Inferior parietal cortex (tissue), 1 donor: Measurements from ENCODE around the gene ARHGEF12.

Experiments used
- DNase-seq: peaks from one replicate; pipeline ENCODE4 v3.0.0-alpha.2; 2016; ENCODE audit errors: extremely low spot score

The ARHGEF12 gene

GRCh38 chr11:120424185-120424969 lies 88.2 kb downstream of the ARHGEF12 start:
- DNase-seq, result no peak

DNA sequence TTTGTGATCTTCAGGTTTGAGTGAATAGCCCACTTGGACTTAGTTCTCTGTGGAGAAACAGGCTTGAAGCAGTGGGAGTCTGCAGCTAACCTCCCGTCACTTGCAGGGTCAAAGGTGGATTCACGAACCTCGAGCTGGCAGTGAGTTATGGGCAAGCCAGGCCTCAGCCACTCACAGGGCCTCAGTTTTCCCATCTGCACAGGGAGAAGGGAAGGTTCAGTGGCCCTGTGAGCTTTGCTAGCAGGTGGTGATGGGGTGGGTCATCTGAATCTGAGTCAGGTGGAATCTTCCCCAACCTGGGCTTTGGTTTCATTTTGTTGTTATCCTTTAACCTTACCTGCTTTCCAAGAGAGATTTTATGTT lies 88.7 kb downstream of the ARHGEF12 start:
- no peak for DNase-seq

DNA sequence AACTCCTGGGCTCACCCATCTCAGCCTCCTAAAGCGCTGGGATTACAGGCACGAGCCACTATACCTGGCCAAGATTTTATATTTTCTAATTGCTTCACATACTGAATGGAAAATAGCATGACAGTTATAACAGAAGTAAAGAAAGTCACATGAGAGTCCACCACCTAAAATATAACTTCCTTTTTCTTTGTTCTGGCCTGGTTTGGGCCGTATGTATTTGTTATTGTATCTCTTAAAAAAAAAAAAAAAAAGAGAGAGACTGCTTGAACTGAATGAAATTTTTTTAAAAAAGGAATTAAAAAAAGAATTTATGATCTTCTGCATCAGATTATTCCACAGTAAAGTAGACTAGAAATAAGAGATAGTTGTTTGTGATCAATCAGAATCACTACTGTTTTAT lies 89.3 kb downstream of the ARHGEF12 start:
- DNase-seq, result no peak

- DNase-seq, result no peak
These were observed 93.9 kb downstream of the ARHGEF12 start for GRCh38 chr11:120430146-120430545.

DNA sequence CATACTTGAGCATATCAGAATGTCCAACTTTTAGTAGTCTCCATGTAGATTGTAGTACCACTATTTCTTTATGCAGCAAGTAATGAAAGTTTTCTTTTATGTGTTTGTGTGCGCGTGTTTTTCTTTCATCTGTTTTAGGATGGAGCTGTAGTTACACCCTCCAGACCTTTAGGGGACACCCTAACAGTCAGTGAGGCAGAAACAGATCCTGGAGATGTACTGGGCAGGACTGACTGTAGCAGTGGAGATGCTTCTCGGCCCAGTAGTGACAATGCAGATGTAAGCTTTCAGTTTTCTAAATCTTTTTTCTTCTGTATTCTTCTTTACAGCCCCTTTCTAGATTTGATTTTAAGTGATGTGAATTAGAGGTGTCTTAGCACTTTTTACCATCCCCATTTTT lies 95.4 kb downstream of the ARHGEF12 start:
- no peak for DNase-seq

DNA sequence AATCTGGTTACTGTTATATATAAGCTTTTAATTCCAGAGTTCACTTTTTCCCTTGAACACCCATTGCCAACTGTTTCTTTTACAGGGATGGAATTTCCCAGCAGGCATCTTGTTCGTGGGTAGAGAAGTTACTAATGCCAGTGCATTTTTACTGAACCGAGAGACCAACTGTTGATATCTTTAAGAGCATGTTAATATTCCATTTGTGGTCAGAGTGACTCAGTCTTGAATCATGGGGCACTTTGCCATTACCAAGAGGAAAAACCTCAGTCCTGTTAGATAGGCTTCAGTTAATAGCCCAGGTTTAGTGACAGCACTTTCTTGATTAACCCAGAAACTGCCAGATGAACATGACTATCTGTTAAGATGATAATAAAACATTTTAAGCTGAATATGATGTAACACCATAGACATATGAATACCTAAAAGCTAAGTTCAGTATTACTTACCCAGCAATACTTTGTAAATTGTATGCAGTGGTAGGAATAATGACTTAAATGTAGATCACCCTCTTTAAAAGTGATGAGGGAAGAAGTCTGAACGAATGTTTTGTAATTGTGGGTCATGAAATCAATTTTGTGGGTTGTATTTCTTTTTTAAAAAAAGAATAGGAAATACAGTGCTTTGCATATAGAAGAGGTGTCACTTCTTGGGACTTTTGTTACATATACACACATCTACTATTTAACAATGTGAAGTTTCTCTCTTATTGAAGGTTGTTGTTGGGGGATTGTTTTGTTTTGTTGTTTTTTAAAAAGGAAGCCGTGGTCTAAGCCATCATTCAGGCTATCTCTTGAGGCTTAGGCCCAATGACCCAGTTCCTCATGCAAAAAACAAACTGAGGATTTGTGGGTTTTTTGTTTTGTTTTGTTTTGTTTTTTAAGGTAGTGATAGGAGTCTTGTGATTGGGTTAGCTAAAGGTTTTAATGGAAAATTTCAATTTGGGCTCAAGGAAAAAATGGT lies 96.1 kb downstream of the ARHGEF12 start:
- no peak for DNase-seq

DNA sequence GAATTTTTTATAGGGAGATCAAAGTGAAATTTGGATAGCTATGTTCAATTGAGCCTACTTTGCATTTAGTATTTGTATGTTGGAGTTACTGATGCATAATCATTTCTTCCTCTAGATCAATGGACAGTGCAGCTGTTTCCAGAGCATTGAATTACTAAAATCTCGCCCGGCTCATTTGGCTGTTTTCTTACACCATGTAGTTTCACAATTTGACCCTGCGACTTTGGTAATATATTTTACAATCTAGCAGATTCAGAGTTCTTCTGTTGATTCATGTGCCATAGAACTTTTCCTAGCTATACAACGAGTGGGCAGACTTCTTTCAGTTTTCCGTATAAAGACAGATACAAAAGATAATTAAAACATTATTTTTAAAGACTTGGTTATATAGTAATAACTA lies 105.4 kb downstream of the ARHGEF12 start:
- DNase-seq, result no peak

DNA sequence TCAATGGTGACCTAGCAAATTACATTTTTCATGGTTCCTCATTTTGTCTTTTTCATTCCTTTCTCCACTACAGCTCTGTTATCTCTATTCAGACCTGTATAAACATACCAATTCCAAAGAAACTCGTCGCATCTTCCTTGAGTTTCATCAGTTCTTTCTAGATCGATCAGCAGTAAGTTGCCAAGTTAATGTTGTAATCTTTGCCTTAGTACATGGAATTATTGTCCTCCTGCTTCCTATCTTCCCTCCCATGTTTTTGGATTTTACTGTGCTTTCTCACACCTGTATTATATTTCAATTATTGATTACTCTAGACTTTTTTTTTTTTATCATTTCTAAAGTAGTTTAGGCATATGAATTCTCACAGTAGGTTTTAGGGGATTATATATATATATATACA lies 105.8 kb downstream of the ARHGEF12 start:
- DNase-seq, result no peak

GRCh38 chr11:120446802-120447201 lies 110.6 kb downstream of the ARHGEF12 start:
- no peak for DNase-seq

- DNase-seq, result no peak
These were observed 112.0 kb downstream of the ARHGEF12 start for GRCh38 chr11:120448240-120448639.

- DNase-seq, result no peak
These were observed 119.3 kb downstream of the ARHGEF12 start for GRCh38 chr11:120455487-120455886.

GRCh38 chr11:120457996-120458395 lies 121.8 kb downstream of the ARHGEF12 start:
- no peak for DNase-seq

- DNase-seq, result no peak
These were observed 126.6 kb downstream of the ARHGEF12 start for GRCh38 chr11:120462825-120463224.

- no peak for DNase-seq
These were observed 129.8 kb downstream of the ARHGEF12 start for GRCh38 chr11:120465921-120466534.

GRCh38 chr11:120467627-120468026 lies 131.4 kb downstream of the ARHGEF12 start:
- no peak for DNase-seq

DNA sequence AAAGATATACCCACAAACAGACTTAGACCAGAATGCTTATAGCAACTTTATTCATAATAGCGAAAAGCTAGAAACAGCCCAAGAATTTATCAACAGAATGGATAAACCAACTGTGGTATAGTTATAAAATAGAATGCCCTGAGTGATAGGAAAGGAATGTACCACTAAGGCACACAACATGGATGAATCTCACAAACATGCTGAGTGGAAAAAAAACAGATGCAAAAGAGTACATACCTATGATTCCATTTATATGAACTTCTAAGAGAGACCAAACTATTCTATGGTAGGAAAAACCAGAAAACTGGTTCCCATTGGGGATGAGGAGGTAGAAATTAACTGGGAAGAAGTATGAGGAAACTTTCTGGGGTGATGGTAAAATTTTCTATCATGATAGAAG lies 134.9 kb downstream of the ARHGEF12 start:
- no peak for DNase-seq

- no peak for DNase-seq
These were observed 135.8 kb downstream of the ARHGEF12 start for GRCh38 chr11:120471994-120472393.

GRCh38 chr11:120473503-120473902 lies 137.3 kb downstream of the ARHGEF12 start:
- no peak for DNase-seq

DNA sequence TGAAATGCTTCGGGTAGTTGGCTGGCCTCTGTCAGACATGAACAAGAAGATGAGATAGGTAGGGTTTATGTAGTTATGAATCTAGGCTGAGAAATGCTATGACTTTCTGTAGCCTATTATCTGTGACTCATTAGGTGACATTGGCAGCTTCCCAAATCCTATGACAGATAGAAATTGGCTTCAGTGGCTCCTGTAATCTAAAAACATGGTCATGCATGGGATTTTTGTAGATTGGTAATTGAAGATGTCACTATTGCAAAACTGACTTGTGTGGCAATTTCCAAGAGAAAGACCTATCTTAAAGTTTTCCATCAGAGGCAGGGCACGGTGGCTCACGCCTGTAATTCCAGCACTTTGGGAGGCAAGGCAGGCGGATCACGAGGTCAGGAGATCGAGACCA lies 145.9 kb downstream of the ARHGEF12 start:
- no peak for DNase-seq

DNA sequence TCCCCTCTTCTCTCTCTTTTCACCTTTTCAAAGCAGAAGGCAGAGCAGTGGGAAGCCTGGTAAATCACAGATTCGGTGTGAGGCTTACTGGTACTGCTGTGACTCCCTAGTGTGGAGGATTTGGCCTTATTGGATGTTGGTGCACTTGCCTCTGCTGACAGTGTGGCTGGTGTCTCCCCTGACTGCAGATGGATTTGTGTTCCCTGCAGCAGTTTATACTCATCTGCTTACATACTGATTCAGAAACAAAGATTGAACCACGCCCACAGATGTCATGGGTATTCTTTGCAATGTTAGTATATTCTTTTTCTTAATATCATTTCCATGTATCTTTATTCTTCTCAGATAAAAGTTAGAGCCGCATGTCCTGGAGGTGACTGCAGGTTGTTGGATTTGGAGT lies 148.5 kb downstream of the ARHGEF12 start:
- no peak for DNase-seq

- DNase-seq, result no peak
These were observed 149.9 kb downstream of the ARHGEF12 start for GRCh38 chr11:120486138-120486537.

GRCh38 chr11:120489799-120490198 lies 153.6 kb downstream of the ARHGEF12 start:
- no peak for DNase-seq
